Left ventricle myocardium superior (tissue), 1 donor: ENCODE measurements around the gene PTK7. TPM values are rescaled to one million over a fixed set of nuclear protein-coding genes. Genes with fewer than 3 reads are reported as not detected.

Source experiments
- total RNA-seq: library from RNA; stranded (reverse); fragmentation: NEBNext Ultra II Directional; extraction: Animal tissue kit (Norgen Biotek cat#: 25700); gene quantifications from one replicate; pipeline ENCODE4 v1.2.1, GENCODE V29; 2021
- donor health status: DM: no; HTN: yes; CAD: no; lungs with severe emphysema.

PTK7 gene
- total RNA-seq, 1 donor from 2014 or later, result 2.1 TPM

Other genes with a start within 250 kb of the PTK7 start
- gene RPL7L1, start 196.7 kb upstream of the PTK7 start, total RNA-seq, result 46.5 TPM
- gene PTCRA, start 160.3 kb upstream of the PTK7 start, total RNA-seq, result not detected
- gene CNPY3, start 146.8 kb upstream of the PTK7 start, total RNA-seq, result 19.5 TPM
- 2.0 TPM for gene GNMT, start 115.6 kb upstream of the PTK7 start, total RNA-seq
- gene PEX6, start 97.1 kb upstream of the PTK7 start, total RNA-seq, result 27.8 TPM
- gene PPP2R5D, start 91.7 kb upstream of the PTK7 start, total RNA-seq, result 40.3 TPM
- gene MEA1, start 62.4 kb upstream of the PTK7 start, total RNA-seq, result 28.7 TPM
- gene KLHDC3, start 62.1 kb upstream of the PTK7 start, total RNA-seq, result 167 TPM
- gene RRP36, start 54.7 kb upstream of the PTK7 start, total RNA-seq, result 27.6 TPM
- 9.6 TPM for gene CUL7, start 22.5 kb upstream of the PTK7 start, total RNA-seq
- gene MRPL2, start 16.9 kb upstream of the PTK7 start, total RNA-seq, result 116 TPM
- 35.9 TPM for gene KLC4, start 16.7 kb upstream of the PTK7 start, total RNA-seq
- gene SRF, start 95.0 kb downstream of the PTK7 start, total RNA-seq, result 78.7 TPM
- 10.9 TPM for gene CUL9, start 105.9 kb downstream of the PTK7 start, total RNA-seq
- gene DNPH1, start 153.2 kb downstream of the PTK7 start, total RNA-seq, result 31.2 TPM
- gene TTBK1, start 167.2 kb downstream of the PTK7 start, total RNA-seq, result 0.15 TPM
- not detected for gene SLC22A7, start 221.9 kb downstream of the PTK7 start, total RNA-seq
- 6.6 TPM for gene CRIP3, start 232.5 kb downstream of the PTK7 start, total RNA-seq